Liver (tissue), 3 donors: ENCODE results near the gene ACCS.

Source experiments
- JUND ChIP-seq, 2 donors: IDR thresholded peaks; 2 replicates each; pipeline ENCODE4 v1.6.1; 2016; ENCODE audit warnings: antibody characterized with exemption in 2 of 2
- RAD21 ChIP-seq, 2 donors: IDR thresholded peaks; 2 replicates each; pipeline ENCODE4 v1.6.1; 2016; ENCODE audit warnings: antibody characterized with exemption in 2 of 2, mild to moderate bottlenecking in 2 of 2
- SP1 ChIP-seq: IDR thresholded peaks from 2 replicates; pipeline ENCODE4 v1.6.1; 2018; ENCODE audit warnings: antibody characterized with exemption, mild to moderate bottlenecking
- YY1 ChIP-seq: IDR thresholded peaks from 2 replicates; pipeline ENCODE4 v1.6.1; 2016; ENCODE audit warnings: antibody characterized with exemption, mild to moderate bottlenecking
- TF ChIP-seq, protein P1 (sequence below): fragments of 150-350 bp; IDR thresholded peaks from 2 replicates; pipeline ENCODE4 v1.5.1; 2017; ENCODE audit warnings: improper control_type of control experiment, low read depth, low read length; ENCODE audit not compliant: missing input control
- TF ChIP-seq, protein P2 (sequence below): IDR thresholded peaks from 2 replicates; pipeline ENCODE4 v1.6.1; 2016; ENCODE audit warnings: antibody characterized with exemption, mild to moderate bottlenecking
- TF ChIP-seq, protein P3 (sequence below): IDR thresholded peaks from 2 replicates; pipeline ENCODE4 v1.6.1; 2016; ENCODE audit warnings: antibody characterized with exemption
- donor health status: healthy.
- donor health status: healthy.

DNA sequence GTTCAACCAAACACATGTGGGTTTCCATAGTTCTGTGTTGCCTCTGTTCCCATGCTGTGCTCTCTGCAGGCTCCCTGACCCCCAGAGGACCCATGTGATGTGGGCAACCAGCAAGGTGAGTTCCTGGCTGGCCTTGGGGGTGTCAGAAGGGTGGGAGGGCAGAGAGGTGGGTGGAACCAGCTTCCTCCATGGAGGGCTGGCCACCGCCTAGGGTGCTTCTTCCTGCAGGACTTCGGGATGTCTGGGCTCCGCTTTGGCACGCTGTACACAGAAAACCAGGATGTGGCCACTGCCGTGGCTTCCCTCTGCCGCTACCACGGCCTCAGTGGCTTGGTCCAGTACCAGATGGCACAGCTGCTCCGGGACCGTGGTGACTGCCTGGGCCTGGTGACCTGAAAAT is 14.9 kb downstream of the ACCS start:
- TF ChIP-seq, protein P1, sequence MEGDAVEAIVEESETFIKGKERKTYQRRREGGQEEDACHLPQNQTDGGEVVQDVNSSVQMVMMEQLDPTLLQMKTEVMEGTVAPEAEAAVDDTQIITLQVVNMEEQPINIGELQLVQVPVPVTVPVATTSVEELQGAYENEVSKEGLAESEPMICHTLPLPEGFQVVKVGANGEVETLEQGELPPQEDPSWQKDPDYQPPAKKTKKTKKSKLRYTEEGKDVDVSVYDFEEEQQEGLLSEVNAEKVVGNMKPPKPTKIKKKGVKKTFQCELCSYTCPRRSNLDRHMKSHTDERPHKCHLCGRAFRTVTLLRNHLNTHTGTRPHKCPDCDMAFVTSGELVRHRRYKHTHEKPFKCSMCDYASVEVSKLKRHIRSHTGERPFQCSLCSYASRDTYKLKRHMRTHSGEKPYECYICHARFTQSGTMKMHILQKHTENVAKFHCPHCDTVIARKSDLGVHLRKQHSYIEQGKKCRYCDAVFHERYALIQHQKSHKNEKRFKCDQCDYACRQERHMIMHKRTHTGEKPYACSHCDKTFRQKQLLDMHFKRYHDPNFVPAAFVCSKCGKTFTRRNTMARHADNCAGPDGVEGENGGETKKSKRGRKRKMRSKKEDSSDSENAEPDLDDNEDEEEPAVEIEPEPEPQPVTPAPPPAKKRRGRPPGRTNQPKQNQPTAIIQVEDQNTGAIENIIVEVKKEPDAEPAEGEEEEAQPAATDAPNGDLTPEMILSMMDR, result no peak
- no peak for TF ChIP-seq YY1
- TF ChIP-seq, protein P2, sequence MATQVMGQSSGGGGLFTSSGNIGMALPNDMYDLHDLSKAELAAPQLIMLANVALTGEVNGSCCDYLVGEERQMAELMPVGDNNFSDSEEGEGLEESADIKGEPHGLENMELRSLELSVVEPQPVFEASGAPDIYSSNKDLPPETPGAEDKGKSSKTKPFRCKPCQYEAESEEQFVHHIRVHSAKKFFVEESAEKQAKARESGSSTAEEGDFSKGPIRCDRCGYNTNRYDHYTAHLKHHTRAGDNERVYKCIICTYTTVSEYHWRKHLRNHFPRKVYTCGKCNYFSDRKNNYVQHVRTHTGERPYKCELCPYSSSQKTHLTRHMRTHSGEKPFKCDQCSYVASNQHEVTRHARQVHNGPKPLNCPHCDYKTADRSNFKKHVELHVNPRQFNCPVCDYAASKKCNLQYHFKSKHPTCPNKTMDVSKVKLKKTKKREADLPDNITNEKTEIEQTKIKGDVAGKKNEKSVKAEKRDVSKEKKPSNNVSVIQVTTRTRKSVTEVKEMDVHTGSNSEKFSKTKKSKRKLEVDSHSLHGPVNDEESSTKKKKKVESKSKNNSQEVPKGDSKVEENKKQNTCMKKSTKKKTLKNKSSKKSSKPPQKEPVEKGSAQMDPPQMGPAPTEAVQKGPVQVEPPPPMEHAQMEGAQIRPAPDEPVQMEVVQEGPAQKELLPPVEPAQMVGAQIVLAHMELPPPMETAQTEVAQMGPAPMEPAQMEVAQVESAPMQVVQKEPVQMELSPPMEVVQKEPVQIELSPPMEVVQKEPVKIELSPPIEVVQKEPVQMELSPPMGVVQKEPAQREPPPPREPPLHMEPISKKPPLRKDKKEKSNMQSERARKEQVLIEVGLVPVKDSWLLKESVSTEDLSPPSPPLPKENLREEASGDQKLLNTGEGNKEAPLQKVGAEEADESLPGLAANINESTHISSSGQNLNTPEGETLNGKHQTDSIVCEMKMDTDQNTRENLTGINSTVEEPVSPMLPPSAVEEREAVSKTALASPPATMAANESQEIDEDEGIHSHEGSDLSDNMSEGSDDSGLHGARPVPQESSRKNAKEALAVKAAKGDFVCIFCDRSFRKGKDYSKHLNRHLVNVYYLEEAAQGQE, result no peak
- no peak for TF ChIP-seq RAD21 (IDR thresholded peaks at IDR 0.05)
- TF ChIP-seq, protein P3, sequence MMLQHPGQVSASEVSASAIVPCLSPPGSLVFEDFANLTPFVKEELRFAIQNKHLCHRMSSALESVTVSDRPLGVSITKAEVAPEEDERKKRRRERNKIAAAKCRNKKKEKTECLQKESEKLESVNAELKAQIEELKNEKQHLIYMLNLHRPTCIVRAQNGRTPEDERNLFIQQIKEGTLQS, result no peak
- TF ChIP-seq JUND (IDR thresholded peaks at IDR 0.05), result no peak
- no peak for TF ChIP-seq SP1
